HTERT RPE-1 (cell line): ENCODE measurements around the gene CYSLTR1.
"Not testable (repeated sequence)": the region's sequence is repeated elsewhere in the genome, so short reads cannot be mapped to it uniquely, and the experiment has no call there.

Experiments used
- in situ Hi-C: fragments of 300-500 bp; cut with MboI; formaldehyde crosslinking; loops from 4 replicates; pipeline ENCODE4 v1.14.3; 2020; ENCODE audit warnings: low sequenced_read_pairs

The CYSLTR1 gene, protein sequence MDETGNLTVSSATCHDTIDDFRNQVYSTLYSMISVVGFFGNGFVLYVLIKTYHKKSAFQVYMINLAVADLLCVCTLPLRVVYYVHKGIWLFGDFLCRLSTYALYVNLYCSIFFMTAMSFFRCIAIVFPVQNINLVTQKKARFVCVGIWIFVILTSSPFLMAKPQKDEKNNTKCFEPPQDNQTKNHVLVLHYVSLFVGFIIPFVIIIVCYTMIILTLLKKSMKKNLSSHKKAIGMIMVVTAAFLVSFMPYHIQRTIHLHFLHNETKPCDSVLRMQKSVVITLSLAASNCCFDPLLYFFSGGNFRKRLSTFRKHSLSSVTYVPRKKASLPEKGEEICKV

GRCh38 chrX:78327370-78328086 is at the start of gene CYSLTR1:
TSS of gene CYSLTR1 (minus strand) at chrX:78327611. CDS start at chrX:78273746, 53,865 bp downstream.
- in situ Hi-C loops = no loop called here

DNA sequence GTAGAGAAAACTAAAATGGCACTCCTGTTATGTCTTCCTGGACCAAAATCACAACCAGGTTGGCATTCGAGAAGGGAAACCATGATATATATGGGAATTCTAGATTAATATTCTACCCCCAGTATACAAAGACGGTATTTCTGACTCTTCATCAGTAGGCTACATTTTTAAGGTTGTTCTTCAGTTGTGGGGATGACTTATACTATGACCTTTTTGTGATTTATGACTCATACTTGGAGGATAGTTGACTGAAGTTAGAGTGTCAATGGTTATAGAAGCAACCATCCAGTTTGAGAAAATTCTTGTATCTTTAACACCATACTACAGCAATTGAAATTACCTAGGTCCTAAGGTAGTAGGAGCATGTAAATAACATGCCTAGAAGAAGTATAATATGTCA is 49.8 kb upstream of the CYSLTR1 start:
- in situ Hi-C loops = no loop called here

DNA sequence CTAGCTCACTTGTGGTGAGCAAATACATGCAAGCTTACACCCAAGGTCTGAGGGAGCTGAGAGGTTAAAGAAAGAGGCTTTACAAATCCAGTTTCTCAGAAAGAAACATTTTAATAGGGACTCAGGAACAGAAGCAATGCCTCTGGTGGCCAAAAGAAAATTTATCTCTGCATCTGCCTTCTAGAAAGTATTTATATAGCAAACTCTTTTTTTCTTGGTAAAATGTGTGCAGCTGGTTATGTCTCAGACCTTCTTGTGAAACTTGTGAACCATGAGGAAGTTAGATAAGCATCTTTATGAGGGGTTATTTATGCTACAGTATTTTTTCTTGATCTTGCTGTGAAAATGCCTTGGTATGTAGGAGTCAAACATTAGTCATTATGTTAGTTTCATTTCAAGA is 48.5 kb upstream of the CYSLTR1 start:
- in situ Hi-C loops = no loop called here

DNA sequence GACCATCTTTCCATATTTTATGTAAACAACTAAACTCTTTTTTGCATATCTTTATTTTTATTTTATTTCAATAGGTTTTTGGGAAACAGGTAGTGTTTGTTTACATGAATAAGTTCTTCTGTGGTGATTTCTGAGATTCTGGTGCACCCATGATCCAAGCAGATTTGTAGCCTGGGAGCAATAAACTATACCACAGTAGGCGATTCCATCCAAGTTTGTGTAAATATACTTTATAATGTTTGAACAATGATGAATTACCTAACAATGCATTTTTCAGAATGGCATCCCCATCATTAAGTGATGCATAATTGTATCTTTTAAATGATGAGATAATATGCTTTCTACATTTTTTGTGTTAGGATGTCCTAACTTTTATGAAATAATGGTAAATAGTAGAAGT is 39.2 kb upstream of the CYSLTR1 start:
- in situ Hi-C loops = no loop called here

DNA sequence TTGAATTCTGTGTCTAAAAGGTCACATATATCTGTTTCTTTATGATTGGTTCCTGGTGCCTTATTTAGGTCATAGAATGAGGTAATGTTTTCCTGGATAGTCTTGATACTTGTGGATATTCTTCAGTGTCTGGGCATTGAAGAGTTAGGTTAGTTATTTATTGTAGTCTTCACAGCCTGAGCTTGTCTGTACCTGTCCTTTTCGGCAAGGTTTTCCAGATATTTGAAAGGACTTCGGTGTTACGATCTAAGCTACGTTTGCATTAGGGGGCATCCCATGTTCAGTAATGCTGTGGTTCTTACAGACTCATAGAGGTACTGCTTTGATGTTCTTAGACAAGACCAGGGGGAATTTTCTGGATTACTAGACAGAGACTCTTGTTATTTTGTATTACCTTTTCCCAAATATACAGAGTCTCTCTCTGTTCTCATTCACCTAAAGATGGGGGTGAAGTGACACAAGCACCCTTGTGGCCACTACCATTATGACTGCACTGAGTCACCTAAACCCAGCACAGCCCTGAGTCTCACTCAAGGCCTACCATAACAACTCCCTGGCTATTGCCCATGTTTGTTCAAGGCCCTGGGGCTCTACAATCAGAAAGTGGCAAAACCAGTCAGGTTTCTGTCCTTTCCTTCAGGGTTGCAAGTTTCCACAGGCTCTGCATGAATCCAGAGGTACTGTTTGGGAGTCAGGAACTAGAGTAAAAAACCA is 30.1 kb upstream of the CYSLTR1 start:
- in situ Hi-C loops = no loop called here

DNA sequence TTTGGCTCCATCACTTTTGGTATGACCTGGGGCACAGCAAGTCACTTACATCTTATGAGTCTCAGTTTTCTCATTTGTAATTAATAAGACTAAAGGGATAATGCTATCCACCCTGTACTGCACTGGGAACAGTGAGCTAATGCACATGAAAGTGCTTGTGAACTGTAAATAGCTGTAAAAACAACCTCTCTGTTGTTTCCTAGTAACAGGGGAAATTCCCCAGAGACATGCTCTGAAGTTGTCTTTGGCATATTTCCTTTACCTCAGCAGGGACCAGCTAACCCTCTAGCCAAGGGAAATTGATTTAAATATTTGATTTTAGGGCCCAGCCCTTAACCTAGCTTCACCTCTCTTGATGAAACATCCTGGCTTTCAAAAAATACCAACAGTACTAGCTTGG is 6.1 kb upstream of the CYSLTR1 start:
- in situ Hi-C loops = no loop called here

DNA sequence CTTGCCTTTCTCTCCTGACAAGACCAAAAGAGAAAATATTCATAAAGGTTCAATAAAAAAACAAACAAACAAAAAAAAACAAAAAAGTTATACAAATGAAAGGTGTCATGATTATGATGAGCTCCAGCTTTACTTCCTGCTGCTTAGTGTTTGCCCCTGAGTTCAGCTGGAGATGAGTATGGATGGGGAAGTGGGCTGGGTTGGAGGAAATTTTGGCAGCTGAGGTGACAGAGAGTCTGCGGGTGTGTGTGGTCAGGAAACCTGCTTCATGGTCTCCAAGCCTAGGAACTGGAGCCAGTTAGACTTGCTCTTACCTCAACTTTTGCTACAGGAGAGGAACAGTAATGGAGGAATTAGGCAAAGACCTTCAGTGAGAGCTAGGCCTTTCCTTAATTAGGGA is 4.3 kb upstream of the CYSLTR1 start:
- in situ Hi-C loops = no loop called here

DNA sequence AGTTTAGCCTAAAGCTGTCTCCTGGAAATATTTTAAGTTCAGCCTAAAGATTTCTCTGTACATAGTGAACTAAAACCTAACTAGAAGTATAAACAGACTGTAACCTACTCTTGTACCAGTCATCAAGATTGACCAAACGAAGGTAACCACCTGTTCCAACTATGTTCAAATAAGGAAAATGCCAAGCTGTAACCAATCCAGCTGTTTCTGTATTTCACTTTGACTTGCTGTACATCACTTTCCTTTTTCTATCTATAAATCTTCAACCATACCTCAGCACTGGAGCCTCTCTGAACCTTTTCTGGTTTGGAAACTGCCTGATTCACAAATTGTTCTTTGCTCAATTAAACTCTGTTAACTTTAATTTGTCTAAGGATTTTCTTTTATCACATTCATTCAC is 3.1 kb upstream of the CYSLTR1 start:
- in situ Hi-C loops = no loop called here

DNA sequence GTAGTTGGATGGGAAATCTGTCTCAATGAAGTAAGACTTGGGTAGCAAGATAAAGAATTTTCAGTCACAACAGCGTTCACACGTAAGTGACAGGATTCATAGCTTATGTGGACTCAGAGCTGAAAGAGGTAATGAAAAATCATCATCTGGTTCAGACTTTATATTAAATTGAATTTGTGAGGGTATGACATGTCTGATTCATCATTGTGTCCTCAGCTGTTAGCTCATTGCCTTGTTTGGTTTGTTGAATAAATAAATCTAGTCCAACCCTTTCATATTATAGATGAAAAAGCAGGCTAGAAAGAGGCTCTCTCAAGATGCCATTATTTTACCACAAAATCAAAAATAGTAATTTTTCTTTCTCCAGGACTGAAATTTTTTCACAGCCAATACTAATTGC is 2.7 kb upstream of the CYSLTR1 start:
- in situ Hi-C loops = no loop called here

DNA sequence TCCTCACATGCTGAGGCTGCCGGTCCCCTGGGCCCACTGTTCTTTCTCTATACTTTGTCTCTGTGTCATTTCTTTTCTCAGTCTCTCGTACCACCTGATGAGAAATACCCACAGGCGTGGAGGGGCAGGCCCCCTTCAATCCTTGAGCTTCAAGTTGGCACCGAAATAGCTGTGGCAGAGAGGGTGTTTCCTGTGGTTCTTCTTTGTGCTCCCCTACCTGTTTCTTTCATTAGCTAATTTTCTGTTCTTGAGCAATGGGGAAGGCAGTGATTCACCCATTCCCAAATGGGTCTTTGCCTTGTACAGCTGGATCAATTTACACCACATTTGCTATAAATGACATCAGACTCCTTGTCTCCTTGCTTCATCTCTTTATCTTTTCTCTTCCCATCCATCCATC is 2.1 kb upstream of the CYSLTR1 start:
- in situ Hi-C loops = no loop called here

DNA sequence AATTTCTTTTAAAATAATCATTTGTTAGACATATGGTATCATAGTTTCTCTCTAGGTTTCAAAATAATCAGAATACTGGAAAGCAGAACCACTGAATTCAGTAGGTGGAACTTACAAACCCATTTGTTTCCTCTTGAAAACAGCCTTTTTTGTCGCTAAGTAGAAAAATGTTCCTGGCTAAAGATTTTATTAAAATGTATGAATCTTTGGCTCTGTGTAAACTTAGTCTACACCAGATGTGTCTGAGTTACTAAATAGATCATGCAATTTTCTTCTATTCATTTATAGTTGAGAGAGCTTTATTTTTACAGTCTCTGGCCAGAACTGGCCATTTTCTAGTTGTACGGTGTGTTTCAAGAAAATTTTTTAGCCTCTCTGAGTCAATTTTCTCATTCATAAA is 1.0 kb downstream of the CYSLTR1 start:
- in situ Hi-C loops = no loop called here

- in situ Hi-C loops = no loop called here
Measured at GRCh38 chrX:78322863-78323262, 4.5 kb downstream of the CYSLTR1 start.

DNA sequence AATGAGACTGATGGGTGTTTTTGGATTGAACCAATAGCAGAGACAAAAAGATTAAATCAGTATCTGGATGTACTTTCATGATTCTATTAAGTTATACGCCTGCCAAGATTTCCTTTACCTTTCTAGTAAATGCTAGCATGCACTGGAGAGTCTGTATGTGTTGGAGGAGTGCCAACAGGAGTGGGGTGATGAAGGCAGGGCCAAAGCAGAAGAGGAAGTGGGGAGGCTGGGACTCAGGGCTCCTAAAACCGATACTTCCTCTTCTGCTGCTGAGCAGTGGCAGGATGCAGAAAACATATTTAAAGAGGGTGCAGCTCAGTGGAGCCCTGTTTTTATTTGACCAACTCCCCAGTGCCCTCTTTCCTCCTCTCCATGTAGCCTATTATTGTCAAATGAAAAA is 5.6 kb downstream of the CYSLTR1 start:
- in situ Hi-C loops = no loop called here

GRCh38 chrX:78316265-78316664 is 11.1 kb downstream of the CYSLTR1 start:
- in situ Hi-C loops = no loop called here

DNA sequence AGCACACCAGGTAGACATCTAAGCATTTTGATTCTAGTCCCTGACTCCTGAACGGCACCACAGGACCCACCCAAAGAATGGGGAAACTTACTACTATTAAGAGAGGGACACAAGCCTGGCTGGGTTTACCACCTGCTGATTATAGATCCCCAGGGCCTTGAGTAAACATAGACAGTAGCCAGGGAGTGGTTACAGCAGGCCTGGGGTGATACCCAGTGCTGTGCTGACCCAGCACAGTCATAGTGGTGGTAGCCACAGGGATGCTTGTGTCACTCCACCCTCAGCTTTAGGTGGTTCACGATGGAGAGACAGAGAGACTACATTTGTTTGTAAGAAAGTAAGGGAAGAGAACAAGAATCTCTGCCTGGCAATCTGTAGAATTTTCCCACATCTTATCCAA is 11.7 kb downstream of the CYSLTR1 start:
- in situ Hi-C loops = no loop called here

DNA sequence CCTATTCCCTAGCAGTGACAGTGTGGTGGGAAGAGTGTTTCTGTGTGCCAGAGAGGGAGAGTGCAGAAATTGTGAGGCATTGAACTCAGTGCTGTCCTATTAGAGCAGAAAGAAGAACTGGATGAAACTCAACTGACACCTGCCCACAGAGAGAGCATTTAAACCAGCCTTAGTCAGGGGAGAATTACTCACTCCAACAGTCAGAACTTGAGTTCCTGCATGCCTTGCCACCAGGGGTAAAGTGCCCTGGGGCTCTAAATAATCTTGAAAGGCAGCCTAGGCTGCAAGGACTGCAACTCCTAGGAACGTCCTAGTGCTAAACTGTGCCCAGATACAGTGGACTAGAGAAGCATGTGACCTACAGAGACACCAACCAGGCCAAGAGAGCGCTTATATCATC is 12.8 kb downstream of the CYSLTR1 start:
- in situ Hi-C loops = no loop called here

DNA sequence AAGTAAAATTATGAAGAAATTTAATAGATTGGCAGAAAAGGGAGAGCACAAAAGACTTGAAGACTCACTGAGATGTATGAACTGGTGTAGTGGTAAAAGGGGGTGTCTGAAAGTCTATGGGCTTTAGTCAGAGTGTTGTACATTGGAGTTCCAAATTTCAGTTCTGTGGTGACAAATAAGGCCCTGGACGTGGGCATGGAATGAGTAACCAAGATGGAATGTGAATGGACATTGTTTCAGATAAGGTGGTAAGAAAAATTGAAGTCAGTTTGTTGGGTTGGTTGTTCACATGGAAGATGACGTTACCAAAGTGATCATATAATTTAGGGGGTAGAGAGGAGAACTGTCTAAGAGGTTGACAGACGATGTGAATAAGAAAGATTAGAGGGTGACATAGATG is 13.9 kb downstream of the CYSLTR1 start:
- in situ Hi-C loops = no loop called here

DNA sequence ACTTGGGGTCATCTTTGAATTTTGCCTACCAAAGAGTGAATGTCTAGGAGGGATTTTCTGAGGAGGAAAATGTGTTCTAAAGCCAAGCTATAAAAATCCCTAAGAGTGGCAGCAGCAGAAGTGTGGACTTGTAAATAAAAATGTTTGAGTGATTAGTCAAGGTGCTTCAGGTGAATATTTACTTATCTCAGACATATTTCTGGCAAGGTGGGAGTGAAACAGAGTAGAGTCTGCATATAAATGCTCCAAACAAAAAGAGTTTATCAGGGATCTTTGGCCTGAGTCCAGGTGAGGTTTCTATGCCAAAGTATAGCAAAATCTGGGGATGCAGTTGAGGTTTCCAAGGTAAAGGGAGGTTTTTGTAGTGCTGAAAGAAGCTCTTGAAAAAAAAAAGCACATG is 19.7 kb downstream of the CYSLTR1 start:
- in situ Hi-C loops = no loop called here

DNA sequence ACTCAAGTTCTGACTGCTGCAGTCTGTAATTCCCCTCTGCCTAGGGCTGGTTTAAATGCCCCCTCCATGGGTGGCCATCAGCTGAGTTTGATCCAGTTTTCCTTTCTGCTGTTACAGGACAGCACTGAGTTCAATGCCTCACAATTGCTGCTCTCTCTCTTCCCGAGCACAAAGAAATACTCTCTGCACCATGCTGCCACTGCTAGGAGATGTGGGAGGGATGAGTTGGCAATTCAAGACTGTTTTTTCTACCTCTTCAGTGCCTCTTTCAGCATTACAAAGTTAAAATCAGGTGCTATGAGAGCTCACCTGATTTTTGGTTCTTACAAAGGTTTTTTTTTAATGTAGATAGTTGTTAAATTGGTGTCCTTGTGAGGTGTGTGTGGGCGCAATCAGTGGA is 24.3 kb downstream of the CYSLTR1 start:
- in situ Hi-C loops = no loop called here

GRCh38 chrX:78300933-78301332 is 26.5 kb downstream of the CYSLTR1 start:
- in situ Hi-C loops = not testable (repeated sequence)

- in situ Hi-C loops = no loop called here
Measured at GRCh38 chrX:78283511-78283910, 43.9 kb downstream of the CYSLTR1 start.

GRCh38 chrX:78237127-78237526 is 90.3 kb downstream of the CYSLTR1 start:
- in situ Hi-C loops = no loop called here
